SU-DHL-6 (cell line): ENCODE results near the gene SGCG.

Experiments used
- H2AFZ ChIP-seq: fragments of 200-600 bp; sonication (generic); 2 replicates; pipeline ENCODE4 v1.6.1; 2014; ENCODE audit warnings: low read depth, mild to moderate bottlenecking, moderate library complexity, mixed read lengths, antibody characterized with exemption, low read length; ENCODE audit not compliant: severe bottlenecking
- H3F3A ChIP-seq: fragments of 200-600 bp; shearing (Covaris generic); 2 replicates; pipeline ENCODE4 v1.6.0; 2016; ENCODE audit warnings: antibody characterized with exemption, mild to moderate bottlenecking; ENCODE audit not compliant: insufficient read depth
- H3K27ac ChIP-seq: fragments of 200-600 bp; sonication (generic); 2 replicates; pipeline ENCODE4 v1.5.1; 2016; ENCODE audit warnings: low read depth, mild to moderate bottlenecking, low read length, moderate library complexity, mixed read lengths
- H3K27me3 ChIP-seq: fragments of 200-600 bp; sonication (generic), shearing (Covaris generic); 2 replicates; pipeline ENCODE4 v1.6.0; 2014; ENCODE audit warnings: mild to moderate bottlenecking, low read length
- H3K36me3 ChIP-seq: fragments of 200-600 bp; sonication (generic); 2 replicates; pipeline ENCODE4 v1.6.1; 2014; ENCODE audit warnings: mild to moderate bottlenecking, low read length, mixed read lengths
- H3K4me2 ChIP-seq: fragments of 300-600, 200-600 bp; shearing (Covaris generic), sonication (generic); 2 replicates; pipeline ENCODE4 v1.6.0; 2014; ENCODE audit warnings: low read length, low read depth, mild to moderate bottlenecking; ENCODE audit not compliant: poor library complexity, severe bottlenecking
- H3K4me3 ChIP-seq: fragments of 200-600 bp; sonication (generic); 2 replicates; pipeline ENCODE4 v1.5.1; 2014; ENCODE audit warnings: antibody characterized with exemption, low read length, mild to moderate bottlenecking, mixed read lengths; ENCODE audit not compliant: insufficient read depth, poor library complexity, severe bottlenecking
- H3K79me2 ChIP-seq: fragments of 200-600 bp; sonication (generic); 2 replicates; pipeline ENCODE4 v1.6.1; 2014; ENCODE audit warnings: mild to moderate bottlenecking, low read length, moderate library complexity; ENCODE audit not compliant: insufficient read depth
- H3K9ac ChIP-seq: fragments of 200-600 bp; sonication (generic); 2 replicates; pipeline ENCODE4 v1.7.0; 2014; ENCODE audit warnings: mild to moderate bottlenecking, low read length
- H3K9me2 ChIP-seq: fragments of 200-600 bp; sonication (generic); replicated peaks from 2 replicates; pipeline ENCODE4 v1.6.1; 2014; ENCODE audit warnings: low read length; ENCODE audit not compliant: insufficient read depth
- H3K9me3 ChIP-seq: fragments of 200-600 bp; sonication (generic); 2 replicates; pipeline ENCODE4 v1.6.1; 2014; ENCODE audit warnings: low read length, mixed read lengths; ENCODE audit not compliant: insufficient read depth
- H4K20me1 ChIP-seq: fragments of 200-600 bp; sonication (generic); 2 replicates; pipeline ENCODE4 v1.6.1; 2014; ENCODE audit warnings: low read depth, mild to moderate bottlenecking, antibody characterized with exemption, low read length, moderate library complexity, mixed read lengths
- CTCF ChIP-seq: fragments of 200-600 bp; sonication (generic); IDR thresholded peaks from one replicate; pipeline ENCODE4 v1.5.1; 2017; ENCODE audit warnings: antibody characterized with exemption, mild to moderate bottlenecking, low read length, moderate library complexity; ENCODE audit not compliant: insufficient read depth, poor library complexity, severe bottlenecking
- EZH2phosphoT487 ChIP-seq: fragments of 200-600 bp; sonication (generic), shearing (Covaris generic); conservative IDR thresholded peaks from 2 replicates; pipeline ENCODE4 v1.6.1; 2018; ENCODE audit warnings: mild to moderate bottlenecking, antibody characterized with exemption, low read length, moderate library complexity, mixed read lengths

SGCG gene

DNA sequence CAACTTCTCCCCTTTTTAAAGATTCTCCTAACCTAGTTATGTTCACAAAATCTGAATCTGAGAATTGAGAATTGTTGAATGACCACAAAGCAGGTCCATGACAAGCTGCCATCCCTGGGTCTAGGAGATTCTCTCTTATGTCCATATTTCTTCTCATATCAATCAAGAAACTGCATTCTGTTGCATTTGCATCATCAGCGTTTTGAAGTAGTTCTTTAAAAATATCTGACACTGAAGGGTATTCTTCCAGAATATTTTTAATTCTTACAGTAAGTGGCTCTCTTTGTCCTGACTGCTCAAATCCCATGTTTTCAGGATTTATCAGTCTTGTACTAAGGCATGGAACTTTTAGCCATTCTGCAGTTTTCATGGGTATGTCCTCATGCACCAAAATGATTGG is 158.4 kb downstream of the SGCG start:
- Histone ChIP-seq H3F3A (no peaks in the 10 kb centered on the region), H3K27ac (no peak overlapping the region), H3K27me3 (no peaks in the 10 kb centered on the region), H3K79me2 (no peaks in the 10 kb centered on the region), H2AFZ (no peak overlapping the region), H3K9me3 (no peaks in the 10 kb centered on the region), H4K20me1 (no peaks in the 10 kb centered on the region), H3K4me3 (no peak overlapping the region), H3K36me3 (peaks cover 12% of the 10 kb centered on the region), H3K9ac (no peak overlapping the region), H3K4me2 (no peak overlapping the region), H3K9me2 (no peaks in the 10 kb centered on the region)
- TF ChIP-seq EZH2phosphoT487 (no peak), CTCF (no peak)

DNA sequence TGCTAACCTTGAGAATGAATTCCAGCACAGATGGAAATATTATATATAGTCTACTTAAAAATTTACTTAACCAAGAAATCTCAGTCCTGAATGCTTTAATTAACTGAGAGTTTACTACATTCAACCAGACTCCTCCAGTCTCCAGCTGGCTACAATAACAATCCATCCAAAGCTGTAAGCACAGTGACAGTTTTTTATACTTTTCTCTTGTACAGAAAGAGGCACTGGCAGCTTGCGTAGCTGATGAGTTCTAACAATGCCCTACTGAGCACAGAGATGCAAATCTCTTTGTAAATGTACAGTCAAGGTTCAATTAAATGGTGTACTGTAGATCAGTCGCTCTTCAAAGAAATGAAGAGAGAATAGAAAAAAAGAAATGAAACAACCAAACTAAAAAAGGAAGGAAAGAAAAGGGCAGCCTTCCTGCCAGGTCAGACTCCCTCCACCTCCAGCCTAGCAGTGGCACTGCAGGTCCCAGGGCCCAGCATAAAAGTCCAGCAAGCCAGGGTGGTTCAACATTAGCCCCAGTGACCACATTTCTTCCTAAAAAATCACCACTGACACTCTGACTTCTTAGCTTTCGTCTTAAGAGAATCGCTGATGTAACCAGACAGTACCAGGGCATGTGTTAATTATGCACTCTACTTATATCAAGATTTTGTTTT is 164.3 kb downstream of the SGCG start:
- no peak overlapping the region for H3K9ac ChIP-seq
- H3K27ac ChIP-seq, result no peak overlapping the region
- no peak overlapping the region for H3K4me2 ChIP-seq
- H3K9me2 ChIP-seq, result no peaks in the 10 kb centered on the region
- no peak overlapping the region for H3K4me3 ChIP-seq
- no peaks in the 10 kb centered on the region for H4K20me1 ChIP-seq
- H3K9me3 ChIP-seq, result no peaks in the 10 kb centered on the region
- no peaks in the 10 kb centered on the region for H3F3A ChIP-seq
- H3K36me3 ChIP-seq, result peaks cover 12% of the 10 kb centered on the region
- TF ChIP-seq EZH2phosphoT487 (no peak), CTCF (no peak)
- no peak overlapping the region for H2AFZ ChIP-seq
- H3K27me3 ChIP-seq, result no peaks in the 10 kb centered on the region
- H3K79me2 ChIP-seq, result no peaks in the 10 kb centered on the region

- Histone ChIP-seq H3K27ac (no peak overlapping the region), H3F3A (no peaks in the 10 kb centered on the region), H3K79me2 (no peaks in the 10 kb centered on the region), H3K27me3 (no peaks in the 10 kb centered on the region), H3K9me3 (no peaks in the 10 kb centered on the region), H3K36me3 (peaks cover 5% of the 10 kb centered on the region; the same call in 1 of the 2 replicates), H3K9ac (no peak overlapping the region), H4K20me1 (no peaks in the 10 kb centered on the region), H3K4me2 (no peak overlapping the region), H2AFZ (no peak overlapping the region), H3K9me2 (no peaks in the 10 kb centered on the region), H3K4me3 (no peak overlapping the region)
- TF ChIP-seq CTCF (no peak), EZH2phosphoT487 (no peak)
Observed at GRCh38 chr13:23347601-23348000, 166.8 kb downstream of the SGCG start.
